H1 (cell line): ENCODE data around the gene CEBPZ. TPM values are rescaled to one million over a fixed set of nuclear protein-coding genes. Genes with fewer than 3 reads are reported as not detected.

Experiments used
- ATF3 ChIP-seq: IDR thresholded peaks from 2 replicates; pipeline ENCODE4 v1.6.1; 2011; ENCODE audit warnings: low read depth, mild to moderate bottlenecking, low read length; ENCODE audit not compliant: insufficient read depth
- BRCA1 ChIP-seq: IDR thresholded peaks from 2 replicates; pipeline ENCODE4 v1.6.1; 2012; ENCODE audit warnings: low read depth, low read length, improper control_type of control experiment
- CHD2 ChIP-seq: IDR thresholded peaks from 2 replicates; pipeline ENCODE4 v1.6.1; 2012; ENCODE audit warnings: low read length, improper control_type of control experiment
- EP300 ChIP-seq, 2 experiments: IDR thresholded peaks; 1 replicate in 1 of 2; 2 replicates in 1 of 2; pipeline ENCODE4 v1.6.1; 2011 to 2012; ENCODE audit warnings: low read depth in 2 of 2, low read length in 2 of 2, mild to moderate bottlenecking in 2 of 2, borderline replicate concordance in 1 of 2, inconsistent platforms in 1 of 2, moderate library complexity in 1 of 2
- KDM5A ChIP-seq: fragments of 200-600 bp; IDR thresholded peaks from 2 replicates; pipeline ENCODE4 v1.7.1; 2012; ENCODE audit warnings: mild to moderate bottlenecking, low read length, inconsistent platforms, mixed read lengths
- MAX ChIP-seq: IDR thresholded peaks from 2 replicates; pipeline ENCODE4 v1.6.1; 2012; ENCODE audit warnings: inconsistent platforms
- RBBP5 ChIP-seq: IDR thresholded peaks from 2 replicates; pipeline ENCODE4 v1.7.1; 2012; ENCODE audit warnings: low read depth, mild to moderate bottlenecking, inconsistent platforms, low read length, moderate library complexity, borderline replicate concordance
- RNF2 ChIP-seq: fragments of 200-900, 300-1000 bp; sonication (generic); IDR thresholded peaks from 2 replicates; pipeline ENCODE4 v1.7.1; 2016; ENCODE audit warnings: borderline replicate concordance, low read depth, mild to moderate bottlenecking, antibody characterized with exemption, low read length; ENCODE audit not compliant: poor library complexity, severe bottlenecking; ENCODE audit errors: missing control alignments
- SAP30 ChIP-seq: fragments of 300-600 bp; sonication (generic); IDR thresholded peaks from 2 replicates; pipeline ENCODE4 v1.7.1; 2012; ENCODE audit warnings: low read length, moderate library complexity, mild to moderate bottlenecking, inconsistent platforms; ENCODE audit not compliant: insufficient read depth, insufficient replicate concordance
- SIX5 ChIP-seq: IDR thresholded peaks from 2 replicates; pipeline ENCODE4 v1.6.1; 2011; ENCODE audit warnings: mild to moderate bottlenecking, low read depth, low read length
- TAF1 ChIP-seq: IDR thresholded peaks from 2 replicates; pipeline ENCODE4 v1.6.1; 2011; ENCODE audit warnings: mild to moderate bottlenecking, low read depth, low read length
- polyA plus RNA-seq, 7 experiments: library from polyadenylated mRNA; depleted of rRNA in 3 of 7; stranded (reverse) in 5 of 7; unstranded in 2 of 7; fragments of >200 nt in 5 of 7; fragments of 200-250 nt in 2 of 7; gene quantifications; 1 replicate in 5 of 7; 2 replicates in 1 of 7; 4 replicates in 1 of 7; pipeline versions ENCODE4 v1.2.1 to v1.2.3, GENCODE V29; 2011 to 2013; ENCODE audit warnings: missing spikeins in 2 of 7, mixed read lengths in 2 of 7
- total RNA-seq: library from RNA; stranded (reverse); fragmentation: NEBNext Ultra II Directional; extraction: Animal tissue kit (Norgen Biotek cat#: 25700); gene quantifications from 2 replicates; pipeline ENCODE4 v1.2.1, GENCODE V29; 2021

Gene CEBPZ
- total and polyA plus RNA-seq, 2 of the 8 experiments (the other 6 are each of a cell fraction or from before 2014, with no cell fraction given) = 19.1 to 201 TPM

- TF ChIP-seq EP300 (IDR thresholded peaks at IDR 0.05; ENCODE audit: borderline replicate concordance in 1 of 2, low read depth in 2 of 2, low read length in 2 of 2) (0 out of 3 replicates have a peak, but pooled peaks of 1 of the 2 experiments have one; percentile 41), MAX (peak; percentile 89), RNF2 (no peak), KDM5A (no peak), TAF1 (0 out of 2 replicates have a peak, but pooled peaks have one; percentile 66), RBBP5 (peak; percentile 71; the same call in 1 of the 2 replicates), CHD2 (peak; percentile 91), SAP30 (no peak), SIX5 (no peak), BRCA1 (peak; percentile 65; the same call in 1 of the 2 replicates), ATF3 (no peak)
Measured at GRCh38 chr2:37156857-37157714, 74.3 kb downstream of the CEBPZ start, which contains the start of gene EIF2AK2 (continued).
